WTC11 (cell line): ENCODE data around the gene SVOPL.

Experiments
- ATF2 ChIP-seq: sonication (generic); formaldehyde crosslinking; IDR thresholded peaks from 2 replicates; pipeline ENCODE4 v1.8.1; 2022; ENCODE audit warnings: low read depth, missing genetic modification reagents, borderline replicate concordance
- CTCF ChIP-seq: fragments of 200-600 bp; IDR thresholded peaks from 2 replicates; pipeline ENCODE4 v1.8.0; 2022; ENCODE audit warnings: antibody characterized with exemption
- ELF4 ChIP-seq: sonication (generic); formaldehyde crosslinking; IDR thresholded peaks from 2 replicates; pipeline ENCODE4 v1.8.1; 2022; ENCODE audit warnings: low read depth, mild to moderate bottlenecking, moderate library complexity, missing genetic modification reagents
- ETV6 ChIP-seq: sonication (generic); formaldehyde crosslinking; IDR thresholded peaks from 2 replicates; pipeline ENCODE4 v1.8.1; 2022; ENCODE audit warnings: mild to moderate bottlenecking, missing genetic modification reagents
- FOXP1 ChIP-seq: sonication (generic); formaldehyde crosslinking; IDR thresholded peaks from 2 replicates; pipeline ENCODE4 v1.8.0; 2022; ENCODE audit warnings: missing genetic modification reagents, mild to moderate bottlenecking, moderate library complexity, borderline replicate concordance
- GRHL2 ChIP-seq: fragments of 250-450 bp; sonication (Bioruptor Pico); IDR thresholded peaks from 2 replicates; pipeline ENCODE4 v1.8.0; 2022; ENCODE audit warnings: mild to moderate bottlenecking, moderate library complexity; ENCODE audit not compliant: insufficient replicate concordance, severe bottlenecking
- NR1H2 ChIP-seq: sonication (generic); formaldehyde crosslinking; IDR thresholded peaks from 2 replicates; pipeline ENCODE4 v1.9.0; 2021; ENCODE audit warnings: mild to moderate bottlenecking, moderate library complexity, missing genetic modification reagents
- NR2C2 ChIP-seq: sonication (generic); formaldehyde crosslinking; IDR thresholded peaks from 2 replicates; pipeline ENCODE4 v1.8.0; 2022; ENCODE audit warnings: mild to moderate bottlenecking, missing genetic modification reagents
- SMAD4 ChIP-seq: sonication (generic); formaldehyde crosslinking; IDR thresholded peaks from 2 replicates; pipeline ENCODE4 v1.8.0; 2022; ENCODE audit warnings: mild to moderate bottlenecking, missing genetic modification reagents
- ZBTB43 ChIP-seq: sonication (generic); formaldehyde crosslinking; IDR thresholded peaks from 2 replicates; pipeline ENCODE4 v1.8.1; 2023; ENCODE audit warnings: mild to moderate bottlenecking, missing genetic modification reagents
- ZNF423 ChIP-seq: fragments of 250-450 bp; sonication (Bioruptor Pico); IDR thresholded peaks from 2 replicates; pipeline ENCODE4 v2.1.2; 2022; ENCODE audit warnings: mild to moderate bottlenecking, moderate library complexity

GRCh38 chr7:138546064-138546619, 155.0 kb downstream of the SVOPL start:
- TF ChIP-seq NR1H2: no peak
- no peak for TF ChIP-seq CTCF
- no peak for TF ChIP-seq ZNF423 (CRISPR knock-in tag)
- no peak for TF ChIP-seq NR2C2 (CRISPR knock-in tag)
- no peak for TF ChIP-seq FOXP1 (CRISPR knock-in tag)
- no peak for TF ChIP-seq ZBTB43 (CRISPR knock-in tag)
- TF ChIP-seq ELF4 (CRISPR knock-in tag): no peak
- TF ChIP-seq ATF2 (CRISPR knock-in tag): no peak
- TF ChIP-seq SMAD4: no peak
- TF ChIP-seq GRHL2 (CRISPR knock-in tag): no peak
- TF ChIP-seq ETV6 (CRISPR knock-in tag): no peak
